ENCODE results near the gene ANKRD39. TPM values are rescaled to one million over a fixed set of nuclear protein-coding genes. Genes with fewer than 3 reads are reported as not detected.
A peak's percentile ranks its signal among the peaks of the same experiment; 100 is the strongest.

The ANKRD39 gene, protein sequence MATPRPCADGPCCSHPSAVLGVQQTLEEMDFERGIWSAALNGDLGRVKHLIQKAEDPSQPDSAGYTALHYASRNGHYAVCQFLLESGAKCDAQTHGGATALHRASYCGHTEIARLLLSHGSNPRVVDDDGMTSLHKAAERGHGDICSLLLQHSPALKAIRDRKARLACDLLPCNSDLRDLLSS
- total RNA-seq (10 to 100 TPM; 16.8 to 18.6 TPM), total RNA-seq (4.1 to 7.2 reads per million in 2 donors)

DNA sequence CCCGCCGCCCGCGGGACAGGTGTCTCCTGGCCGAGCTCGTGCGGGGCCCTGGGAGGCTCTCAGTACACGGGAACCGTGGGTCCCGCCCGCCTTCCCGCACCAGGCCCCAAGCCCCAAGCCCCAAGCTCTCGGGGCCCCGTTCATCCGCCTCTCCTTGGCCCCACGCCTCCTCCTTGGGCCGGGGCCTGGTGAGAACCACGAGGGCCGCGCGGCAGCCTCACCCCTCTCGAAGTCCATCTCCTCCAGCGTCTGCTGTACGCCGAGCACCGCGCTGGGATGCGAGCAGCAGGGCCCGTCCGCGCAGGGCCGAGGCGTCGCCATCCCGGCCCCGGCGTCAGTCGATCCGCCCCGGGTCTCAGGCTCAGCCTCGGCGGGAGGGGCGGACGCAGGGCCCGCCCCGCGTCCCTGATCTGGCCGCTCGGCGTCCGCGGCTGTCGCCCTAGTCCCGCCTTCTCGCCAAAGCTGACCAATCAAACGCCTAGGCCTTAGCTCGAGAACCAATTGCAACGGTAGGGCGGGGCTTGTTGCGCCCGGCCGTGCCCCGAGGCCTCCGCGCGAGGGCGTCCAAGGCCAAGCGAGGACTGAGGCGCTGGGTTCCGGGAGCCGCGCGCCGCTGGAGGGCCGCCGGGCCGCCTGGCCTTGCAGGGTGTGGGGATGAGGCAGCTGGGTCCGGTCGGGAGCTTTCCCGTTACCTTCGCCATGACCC lies at the start of gene ANKRD39:
TSS of gene ANKRD39 (minus strand) at position 350 of the 706 bp plus-strand sequence. CDS start at position 321, 29 bp downstream.
- DNase-seq (peak; percentile 94 to 98 (median 97)), ATAC-seq (peak; percentile 94)
- Mint-ChIP-seq H3K27me3 (no peaks in the 10 kb centered on the region), H3K36me3 (ENCODE audit: low read depth) (peaks cover 2% of the 10 kb centered on the region), H3K27ac (peak within 1 kb of the TSS; percentile 89), H3K4me3 (peak within 1 kb of the TSS; percentile 93), H3K4me1 (peaks cover 37% of the 10 kb centered on the region)
- H3K9me3 ChIP-seq (ENCODE audit: control insufficient read depth, low read length, poor library complexity, severe bottlenecking), result no peaks in the 10 kb centered on the region

DNA sequence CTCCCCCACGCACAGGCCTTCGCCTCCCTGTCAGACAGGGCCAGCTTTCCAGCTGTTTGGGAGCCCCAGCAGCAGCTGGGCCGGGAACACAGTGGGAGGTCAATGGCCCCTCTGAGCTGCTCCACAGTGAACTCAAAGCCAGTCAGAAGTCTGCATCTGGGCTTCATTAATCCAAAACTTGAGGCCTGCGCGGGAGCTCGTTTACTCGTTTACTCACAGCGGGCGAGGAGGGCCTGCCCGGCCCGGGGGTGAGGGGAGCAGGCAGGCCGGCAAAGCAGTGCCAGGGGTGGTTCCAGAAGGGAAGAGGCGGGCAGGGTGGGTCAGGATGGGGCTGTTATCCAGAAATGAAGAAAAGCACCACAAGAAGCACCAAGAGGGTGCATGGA lies 48.9 kb upstream of the ANKRD39 start:
- H3K9me3 ChIP-seq (ENCODE audit: control insufficient read depth, low read length, poor library complexity, severe bottlenecking), result no peaks in the 10 kb centered on the region
- Mint-ChIP-seq H3K36me3 (ENCODE audit: low read depth) (no peaks in the 10 kb centered on the region), H3K27me3 (no peaks in the 10 kb centered on the region), H3K4me3 (no peak overlapping the region), H3K27ac (no peak overlapping the region), H3K4me1 (peaks cover 12% of the 10 kb centered on the region)
- ATAC-seq (no peak), DNase-seq (no peak)

DNA sequence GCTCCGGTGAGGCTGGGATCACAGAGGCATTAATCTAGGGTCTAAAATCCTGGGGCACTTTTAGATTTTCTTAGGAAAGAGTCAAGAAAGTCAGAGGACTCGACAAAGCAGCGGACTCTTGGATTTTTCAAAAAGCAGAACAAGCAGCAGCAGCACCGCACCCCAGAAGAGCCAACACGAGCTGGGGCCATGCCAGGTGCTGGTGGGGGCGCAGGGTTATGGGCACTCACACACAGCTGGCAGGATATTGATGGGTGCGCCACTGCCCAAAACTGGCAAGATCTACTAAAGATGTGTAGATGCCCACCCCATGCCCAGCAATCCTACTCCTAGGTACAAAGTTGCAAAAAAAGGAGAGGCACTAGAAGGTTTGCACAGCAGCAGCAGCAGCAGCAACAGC lies 46.0 kb upstream of the ANKRD39 start:
- Mint-ChIP-seq H3K27ac (no peak overlapping the region), H3K4me1 (peaks cover 7% of the 10 kb centered on the region), H3K27me3 (no peaks in the 10 kb centered on the region), H3K4me3 (no peak overlapping the region), H3K36me3 (ENCODE audit: low read depth) (no peaks in the 10 kb centered on the region)
- no peak for ATAC-seq
- no peaks in the 10 kb centered on the region for H3K9me3 ChIP-seq (ENCODE audit: control insufficient read depth, low read length, poor library complexity, severe bottlenecking)
- DNase-seq, result no peak

DNA sequence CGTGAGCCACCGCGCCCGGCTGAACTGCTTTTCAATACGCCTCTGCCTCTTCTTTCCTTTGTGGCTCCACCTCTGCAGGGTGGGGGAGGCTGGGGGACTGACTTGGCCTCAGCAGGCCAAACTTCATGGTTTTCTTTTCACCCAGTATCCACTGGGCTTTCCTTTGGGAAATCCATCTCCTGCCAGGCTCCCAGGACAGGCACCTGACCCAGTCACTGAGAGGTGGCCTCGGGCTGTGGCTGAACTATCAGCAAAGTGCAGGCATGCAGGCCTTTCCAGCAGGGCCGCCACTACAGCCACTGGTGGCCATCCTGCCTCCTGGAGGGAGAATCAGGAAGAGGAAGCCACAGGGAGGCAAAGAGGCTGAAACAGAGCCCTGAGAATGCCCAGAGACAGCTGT lies 45.5 kb upstream of the ANKRD39 start:
- no peaks in the 10 kb centered on the region for H3K36me3 Mint-ChIP-seq (ENCODE audit: low read depth)

DNA sequence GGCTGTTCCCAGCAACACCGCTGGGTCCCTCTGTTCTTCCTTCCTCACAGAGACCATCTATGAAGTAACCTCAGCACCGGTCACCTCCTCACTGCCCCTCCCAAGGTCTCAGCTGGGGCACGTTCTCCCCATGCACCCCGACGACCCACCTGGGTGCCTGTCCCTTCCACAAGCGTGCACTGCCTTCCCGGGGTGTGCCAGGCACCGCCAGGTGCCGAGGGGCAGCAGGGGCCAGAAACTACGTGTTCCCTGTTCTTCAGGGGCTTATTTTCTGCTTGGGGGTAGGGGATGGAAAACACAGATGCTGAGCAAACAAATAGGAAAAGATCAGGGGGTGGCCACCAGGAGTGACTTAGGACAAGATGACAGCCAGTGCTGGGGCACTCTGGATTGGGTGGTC lies 42.4 kb upstream of the ANKRD39 start:
- Mint-ChIP-seq H3K36me3 (ENCODE audit: low read depth) (no peaks in the 10 kb centered on the region), H3K4me1 (peaks cover 25% of the 10 kb centered on the region), H3K4me3 (no peak overlapping the region), H3K27me3 (no peaks in the 10 kb centered on the region), H3K27ac (no peak overlapping the region)
- H3K9me3 ChIP-seq (ENCODE audit: control insufficient read depth, low read length, poor library complexity, severe bottlenecking), result no peaks in the 10 kb centered on the region
- ATAC-seq, result no peak
- DNase-seq, result no peak

More for the DNA sequence above, 45.5 kb upstream of the ANKRD39 start:
- no peaks in the 10 kb centered on the region for H3K9me3 ChIP-seq (ENCODE audit: control insufficient read depth, low read length, poor library complexity, severe bottlenecking)
- Mint-ChIP-seq H3K4me1 (peaks cover 10% of the 10 kb centered on the region), H3K27ac (no peak overlapping the region), H3K27me3 (no peaks in the 10 kb centered on the region), H3K4me3 (no peak overlapping the region)
- DNase-seq (no peak), ATAC-seq (no peak)

DNA sequence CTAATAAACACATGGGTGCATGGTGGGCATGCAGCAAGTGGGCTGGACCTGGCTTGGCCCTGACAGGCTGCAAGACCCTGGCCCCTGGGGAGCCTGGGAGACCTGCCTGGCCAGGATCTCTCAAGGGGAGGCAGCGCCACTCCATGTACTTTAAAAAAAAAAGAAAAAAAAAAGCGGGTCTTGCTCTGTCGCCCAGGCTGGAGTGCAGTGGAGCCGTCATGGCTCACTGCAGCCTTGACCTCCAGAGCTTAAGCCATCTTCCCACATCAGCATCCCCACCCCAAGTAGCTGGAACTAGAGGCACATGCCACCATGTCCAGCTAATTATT lies 41.6 kb upstream of the ANKRD39 start:
- Mint-ChIP-seq H3K27ac (no peak overlapping the region), H3K36me3 (ENCODE audit: low read depth) (no peaks in the 10 kb centered on the region), H3K4me3 (no peak overlapping the region), H3K4me1 (peaks cover 29% of the 10 kb centered on the region), H3K27me3 (no peaks in the 10 kb centered on the region)
- no peaks in the 10 kb centered on the region for H3K9me3 ChIP-seq (ENCODE audit: control insufficient read depth, low read length, poor library complexity, severe bottlenecking)
- DNase-seq (no peak), ATAC-seq (no peak)

DNA sequence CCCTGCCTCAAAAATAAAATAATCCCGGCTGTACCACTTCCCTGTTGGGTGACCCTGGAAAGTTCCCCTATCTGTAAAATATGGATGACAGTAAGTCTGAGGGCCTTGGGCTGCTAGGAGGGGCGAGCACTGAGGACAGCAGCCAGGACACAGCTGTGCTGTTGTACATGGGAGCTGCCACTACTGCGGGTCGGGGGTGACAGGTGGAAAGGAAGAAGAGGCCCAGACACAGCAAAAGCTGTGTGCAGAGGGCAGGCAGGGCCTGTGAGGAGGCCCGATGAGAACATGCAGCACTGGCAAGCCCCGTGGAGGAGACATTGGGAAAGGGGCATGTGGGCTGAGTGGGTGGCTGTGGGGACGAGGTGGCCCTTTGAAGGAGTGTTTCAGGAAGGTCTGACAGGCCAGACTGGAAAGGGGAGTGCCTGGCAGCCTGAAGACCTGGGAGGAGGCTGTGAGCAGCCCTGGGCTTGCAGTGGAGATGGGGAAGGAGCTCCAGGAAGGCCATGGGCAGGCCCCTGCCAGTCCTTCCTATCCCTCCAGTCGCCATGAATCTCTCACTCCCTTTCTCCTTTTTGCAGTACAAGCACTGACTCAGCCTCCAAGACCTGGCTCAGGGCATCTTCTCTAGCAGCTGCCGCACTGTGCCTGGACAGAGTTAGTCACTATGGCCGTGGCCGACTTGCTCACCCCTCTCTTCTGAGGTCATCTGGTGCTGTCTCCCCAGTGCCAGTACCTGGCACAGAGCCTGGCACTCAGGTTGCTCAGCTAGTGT lies 41.0 kb upstream of the ANKRD39 start:
- no peaks in the 10 kb centered on the region for H3K9me3 ChIP-seq (ENCODE audit: control insufficient read depth, low read length, poor library complexity, severe bottlenecking)
- DNase-seq (no peak), ATAC-seq (no peak)
- H3K27ac Mint-ChIP-seq, result no peak overlapping the region
- H3K36me3 Mint-ChIP-seq (ENCODE audit: low read depth), result no peaks in the 10 kb centered on the region
- H3K4me3 Mint-ChIP-seq, result no peak overlapping the region
- no peaks in the 10 kb centered on the region for H3K27me3 Mint-ChIP-seq
- H3K4me1 Mint-ChIP-seq, result peaks cover 29% of the 10 kb centered on the region

DNA sequence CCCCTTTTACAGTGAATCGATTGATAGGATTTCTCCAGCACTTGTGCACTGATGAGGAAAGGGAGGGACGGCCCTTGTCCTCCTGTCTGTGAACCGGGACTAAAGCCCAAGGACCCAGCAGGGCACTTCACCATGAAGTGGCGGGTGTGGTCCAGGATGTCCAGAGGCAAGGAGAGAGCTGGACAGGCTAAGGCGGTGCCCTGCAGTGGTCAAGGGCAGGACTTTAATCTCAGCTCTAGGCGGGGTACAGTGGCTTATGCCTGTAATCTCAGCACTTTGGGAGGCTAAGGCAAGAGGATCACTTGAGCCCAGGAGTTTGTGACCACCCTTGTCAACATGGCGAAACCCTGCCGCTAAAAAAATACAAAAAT lies 40.3 kb upstream of the ANKRD39 start:
- H3K27ac Mint-ChIP-seq, result peak overlapping the region; percentile 86
- H3K4me1 Mint-ChIP-seq, result peaks cover 30% of the 10 kb centered on the region
- DNase-seq (no peak), ATAC-seq (no peak)
- no peak overlapping the region for H3K4me3 Mint-ChIP-seq
- H3K36me3 Mint-ChIP-seq (ENCODE audit: low read depth), result no peaks in the 10 kb centered on the region
- no peaks in the 10 kb centered on the region for H3K9me3 ChIP-seq (ENCODE audit: control insufficient read depth, low read length, poor library complexity, severe bottlenecking)
- H3K27me3 Mint-ChIP-seq, result no peaks in the 10 kb centered on the region

DNA sequence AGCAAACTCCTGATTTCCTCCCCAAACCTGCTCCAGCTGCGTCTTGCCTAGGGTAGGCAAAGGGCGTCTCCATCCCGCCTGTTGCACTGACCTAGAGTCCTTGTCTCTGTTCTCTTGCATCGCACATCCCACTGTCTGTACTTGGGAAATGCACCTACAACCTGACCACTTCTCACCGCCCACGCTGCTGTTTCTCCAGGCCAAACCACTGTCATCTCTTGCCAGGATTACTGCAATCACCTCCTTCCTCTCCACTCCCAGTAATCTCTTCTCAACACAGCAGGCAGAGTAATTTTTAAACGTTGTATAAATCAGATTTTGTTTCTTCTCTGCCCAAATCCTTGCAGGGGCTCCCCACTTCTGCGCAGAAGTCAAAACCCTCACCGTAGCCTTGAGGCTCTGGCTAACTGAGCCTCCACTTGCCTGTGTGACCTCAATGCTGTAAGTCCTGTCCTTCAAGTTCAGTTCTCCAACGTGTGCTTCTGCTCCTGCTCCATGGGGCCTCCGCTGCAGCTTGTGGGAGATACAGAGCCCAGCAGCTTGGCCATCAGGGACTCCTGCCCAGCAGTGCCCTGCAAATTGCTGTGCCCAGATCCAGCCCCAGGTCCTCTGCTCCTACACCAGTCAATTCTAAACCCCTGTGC lies 39.8 kb upstream of the ANKRD39 start:
- Mint-ChIP-seq H3K4me3 (no peak overlapping the region), H3K36me3 (ENCODE audit: low read depth) (no peaks in the 10 kb centered on the region), H3K4me1 (peaks cover 34% of the 10 kb centered on the region), H3K27ac (peak overlapping the region; percentile 86), H3K27me3 (no peaks in the 10 kb centered on the region)
- DNase-seq (no peak), ATAC-seq (no peak)
- no peaks in the 10 kb centered on the region for H3K9me3 ChIP-seq (ENCODE audit: control insufficient read depth, low read length, poor library complexity, severe bottlenecking)

DNA sequence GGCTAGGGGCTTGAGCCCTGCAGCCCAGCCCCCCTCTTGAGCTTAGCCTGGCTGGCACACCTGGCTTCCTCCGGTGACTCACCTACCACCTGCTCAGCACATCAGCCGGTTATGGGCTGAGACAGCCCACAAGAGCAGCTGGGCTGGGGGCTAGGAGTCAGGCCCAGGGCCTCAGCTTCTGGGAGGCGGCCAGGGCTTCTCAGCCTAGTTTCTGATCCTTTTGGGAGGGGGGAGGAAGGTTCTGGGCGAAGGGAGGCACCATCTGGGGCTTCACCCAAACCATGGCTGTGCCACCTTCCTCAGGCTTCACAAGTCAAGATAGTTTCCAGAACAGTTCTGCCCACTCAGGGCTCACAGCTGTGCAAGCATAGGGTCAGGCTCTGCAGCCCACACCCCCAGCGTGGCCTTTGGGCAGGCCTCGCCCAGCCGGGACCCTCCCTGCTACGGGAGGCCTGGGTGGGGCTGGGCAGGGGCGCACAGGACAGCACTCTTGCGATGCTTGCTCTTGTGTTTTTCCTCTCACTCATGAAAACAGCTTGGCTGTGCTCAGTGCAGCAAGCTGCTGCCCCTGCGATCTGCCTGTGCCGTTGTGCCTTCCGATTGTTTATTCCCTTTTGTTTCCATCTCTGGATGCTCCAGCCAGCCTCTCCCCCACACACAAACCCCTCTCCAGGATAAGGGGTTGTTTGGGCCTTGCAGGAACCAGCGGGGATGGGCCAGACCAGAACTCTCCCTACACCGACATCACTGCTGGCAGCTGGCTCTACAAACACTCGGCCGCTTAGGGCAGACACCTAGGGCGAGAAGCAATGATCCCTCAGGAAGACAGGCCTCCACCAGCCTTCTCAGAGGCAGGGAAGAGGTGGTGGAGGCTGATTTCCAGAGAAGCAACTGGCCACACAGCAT lies 38.2 kb upstream of the ANKRD39 start:
- Mint-ChIP-seq H3K4me1 (peaks cover 43% of the 10 kb centered on the region), H3K27me3 (no peaks in the 10 kb centered on the region), H3K4me3 (no peak overlapping the region), H3K36me3 (ENCODE audit: low read depth) (no peaks in the 10 kb centered on the region), H3K27ac (peak overlapping the region; percentile 32)
- DNase-seq (no peak), ATAC-seq (peak; percentile 63)
- no peaks in the 10 kb centered on the region for H3K9me3 ChIP-seq (ENCODE audit: control insufficient read depth, low read length, poor library complexity, severe bottlenecking)

DNA sequence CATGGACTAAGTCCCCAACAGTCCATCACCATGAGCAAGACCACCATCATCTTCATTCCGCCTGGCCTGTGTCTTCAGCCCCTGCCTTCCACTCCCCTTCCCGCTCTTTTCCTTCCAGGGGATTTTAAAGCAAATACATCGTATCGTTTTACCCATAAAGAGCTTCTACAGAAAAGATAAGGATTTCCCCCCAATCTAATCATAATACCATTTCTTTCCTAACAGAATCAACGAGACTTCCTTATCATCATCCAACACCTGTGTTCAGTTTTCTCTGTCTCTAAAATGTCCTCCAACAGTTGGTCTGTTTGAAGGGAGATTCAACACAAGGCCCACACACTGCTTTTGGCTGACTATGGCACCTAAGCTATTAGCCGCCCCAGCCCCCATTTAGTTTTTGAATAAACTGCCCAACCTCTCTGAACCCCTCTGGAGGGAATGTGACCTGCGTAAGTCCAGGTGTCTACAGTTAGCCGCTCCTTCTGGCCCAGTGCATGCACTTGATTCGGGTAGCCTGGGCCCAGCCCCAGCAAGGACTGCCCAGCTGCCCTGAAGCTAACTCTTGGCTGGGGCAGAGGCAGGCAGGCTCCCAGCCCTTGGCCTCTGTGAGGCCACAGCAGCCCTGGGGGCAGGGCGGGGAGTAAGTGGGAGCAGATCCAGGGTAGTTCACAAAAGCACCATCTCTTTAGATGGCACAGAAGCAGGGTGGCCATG lies 37.4 kb upstream of the ANKRD39 start:
- Mint-ChIP-seq H3K4me3 (no peak overlapping the region), H3K4me1 (peaks cover 49% of the 10 kb centered on the region), H3K36me3 (ENCODE audit: low read depth) (no peaks in the 10 kb centered on the region), H3K27me3 (no peaks in the 10 kb centered on the region), H3K27ac (peak overlapping the region; percentile 21)
- ATAC-seq (no peak), DNase-seq (no peak)
- H3K9me3 ChIP-seq (ENCODE audit: control insufficient read depth, low read length, poor library complexity, severe bottlenecking), result no peaks in the 10 kb centered on the region

DNA sequence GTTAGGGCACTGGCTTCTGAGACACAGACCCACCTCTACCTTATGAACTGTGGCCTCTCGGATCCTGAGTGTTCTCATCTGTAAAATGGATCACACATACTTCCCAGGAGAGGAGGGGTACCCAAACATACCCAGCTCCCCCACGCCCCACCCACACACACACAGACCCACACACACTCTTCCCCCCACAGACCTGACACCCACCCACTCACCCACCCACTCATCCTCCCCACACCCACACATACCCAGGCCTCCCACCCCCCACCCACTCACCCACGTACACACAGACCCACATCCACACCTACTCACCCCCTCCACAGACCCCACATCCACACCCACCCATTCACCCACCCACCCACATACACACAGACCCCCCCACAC lies 36.3 kb upstream of the ANKRD39 start:
- H3K36me3 Mint-ChIP-seq (ENCODE audit: low read depth), result no peaks in the 10 kb centered on the region
- no peaks in the 10 kb centered on the region for H3K27me3 Mint-ChIP-seq
- ATAC-seq (no peak), DNase-seq (no peak)
- H3K27ac Mint-ChIP-seq, result no peak overlapping the region
- no peak overlapping the region for H3K4me3 Mint-ChIP-seq
- H3K9me3 ChIP-seq (ENCODE audit: control insufficient read depth, low read length, poor library complexity, severe bottlenecking), result no peaks in the 10 kb centered on the region
- peaks cover 47% of the 10 kb centered on the region for H3K4me1 Mint-ChIP-seq
